PFSK-1 (cell line): ENCODE measurements around the gene ANXA3.

Source experiments
- FOXP2 ChIP-seq: optimal IDR thresholded peaks from 2 replicates; pipeline ENCODE3; 2011; ENCODE audit warnings: borderline replicate concordance, control low read depth, inconsistent platforms; ENCODE audit not compliant: insufficient read depth; ENCODE audit errors: extremely low read length, extremely low read depth
- POLR2AphosphoS5 ChIP-seq: IDR thresholded peaks from 2 replicates; pipeline ENCODE4 v1.6.1; 2012; ENCODE audit warnings: low read depth, mild to moderate bottlenecking, control low read depth, low read length, moderate library complexity
- REST ChIP-seq, 2 experiments: IDR thresholded peaks; 2 replicates each; pipeline versions ENCODE4 v1.6.1 to v1.8.0; 2011 to 2012; ENCODE audit warnings: low read depth in 2 of 2, low read length in 2 of 2, control low read depth in 1 of 2, inconsistent platforms in 1 of 2, mild to moderate bottlenecking in 1 of 2, moderate library complexity in 1 of 2; ENCODE audit not compliant: insufficient read depth in 1 of 2
- SIN3A ChIP-seq: IDR thresholded peaks from 2 replicates; pipeline ENCODE4 v1.6.1; 2012; ENCODE audit warnings: mild to moderate bottlenecking, low read length, moderate library complexity, borderline replicate concordance; ENCODE audit not compliant: insufficient read depth

- TF ChIP-seq REST (IDR thresholded peaks at IDR 0.05; ENCODE audit: insufficient read depth in 1 of 2, low read depth in 2 of 2, low read length in 2 of 2) (no peak), POLR2AphosphoS5 (no peak), FOXP2 (no peak), SIN3A (no peak)
Observed at GRCh38 chr4:78621395-78621794, 69.8 kb downstream of the ANXA3 start.
